Tibial nerve (tissue), 4 donors: ENCODE measurements around the gene PLEKHA7. TPM values are rescaled to one million over a fixed set of nuclear protein-coding genes. Genes with fewer than 3 reads are reported as not detected.
"Not testable (repeated sequence)": the region's sequence is repeated elsewhere in the genome, so short reads cannot be mapped to it uniquely, and the experiment has no call there.

Experiments
- DNase-seq, 2 donors: peaks; one replicate each; pipeline ENCODE4 v3.0.0-alpha.2; 2019; ENCODE audit warnings: low spot score in 2 of 2
- H3K27ac ChIP-seq, 4 donors: fragments of 200-600 bp; sonication (generic) in 3 of 4; one replicate each; pipeline ENCODE4 v1.5.1; 2017 to 2019; ENCODE audit warnings: mild to moderate bottlenecking in 1 of 4
- H3K27me3 ChIP-seq, 2 donors: fragments of 200-600 bp; sonication (generic) in 1 of 2; one replicate each; pipeline versions ENCODE4 v1.5.1 to v1.6.0; 2017 to 2019
- H3K36me3 ChIP-seq, 3 donors: fragments of 200-600 bp; sonication (generic); one replicate each; pipeline ENCODE4 v1.5.1; 2018 to 2019
- H3K4me1 ChIP-seq, 4 donors: fragments of 200-600 bp; sonication (generic) in 3 of 4; one replicate each; pipeline ENCODE4 v1.5.1; 2017 to 2019
- H3K4me3 ChIP-seq, 4 donors: fragments of 200-600 bp; sonication (generic) in 3 of 4; one replicate each; pipeline ENCODE4 v1.5.1; 2017 to 2019; ENCODE audit warnings: mild to moderate bottlenecking in 1 of 4, moderate library complexity in 1 of 4
- H3K9me3 ChIP-seq, 4 donors: fragments of 200-600 bp; sonication (generic) in 3 of 4; one replicate each; pipeline ENCODE4 v1.5.1; 2017 to 2019
- EP300 ChIP-seq, 2 donors: sonication (generic); formaldehyde crosslinking; IDR thresholded peaks; one replicate each; pipeline ENCODE4 v1.6.1; 2017; ENCODE audit warnings: antibody characterized with exemption in 2 of 2, mild to moderate bottlenecking in 1 of 2
- POLR2A ChIP-seq, 2 donors: fragments of 450-650 bp; IDR thresholded peaks; one replicate each; pipeline ENCODE4 v1.6.1; 2017; ENCODE audit warnings: antibody characterized with exemption in 2 of 2, mild to moderate bottlenecking in 2 of 2, moderate library complexity in 2 of 2
- WGBS, 2 donors: methylation state at CpG; one replicate each; pipeline ENCODE4 v1.1.5; 2018; 5-methylcytosine and 5-hydroxymethylcytosine counted together
- total RNA-seq, 4 donors: library from RNA; depleted of rRNA; stranded (reverse); fragments of >200 nt; gene quantifications; one replicate each; pipeline ENCODE4 v1.1.0, GENCODE V29; 2016
- TF ChIP-seq, protein P1 (sequence below), 5 experiments: fragments of 200-600 bp in 3 of 5; fragments of 450-650 bp in 2 of 5; sonication (generic) in 3 of 5; IDR thresholded peaks; one replicate each; pipeline ENCODE4 v1.5.1; 2016 to 2019; ENCODE audit warnings: antibody characterized with exemption in 5 of 5, mild to moderate bottlenecking in 3 of 5, moderate library complexity in 2 of 5

Gene PLEKHA7
- total RNA-seq, 4 donors from 2014 or later, result 41.6 to 56.7 (median 50.1) TPM

GRCh38 chr11:17036666-17037658 is 22.7 kb upstream of the PLEKHA7 start:
- Histone ChIP-seq H3K27me3 (no peaks in the 10 kb centered on the region), H3K36me3 (peaks cover 0 to 22% (median 0%) of the 10 kb centered on the region in 3 donors), H3K9me3 (peaks cover 0 to 4% (median 0%) of the 10 kb centered on the region in 4 donors), H3K4me3 (no peak overlapping the region), H3K27ac (no peak overlapping the region), H3K4me1 (no peaks in the 10 kb centered on the region)
- TF ChIP-seq, protein P1, sequence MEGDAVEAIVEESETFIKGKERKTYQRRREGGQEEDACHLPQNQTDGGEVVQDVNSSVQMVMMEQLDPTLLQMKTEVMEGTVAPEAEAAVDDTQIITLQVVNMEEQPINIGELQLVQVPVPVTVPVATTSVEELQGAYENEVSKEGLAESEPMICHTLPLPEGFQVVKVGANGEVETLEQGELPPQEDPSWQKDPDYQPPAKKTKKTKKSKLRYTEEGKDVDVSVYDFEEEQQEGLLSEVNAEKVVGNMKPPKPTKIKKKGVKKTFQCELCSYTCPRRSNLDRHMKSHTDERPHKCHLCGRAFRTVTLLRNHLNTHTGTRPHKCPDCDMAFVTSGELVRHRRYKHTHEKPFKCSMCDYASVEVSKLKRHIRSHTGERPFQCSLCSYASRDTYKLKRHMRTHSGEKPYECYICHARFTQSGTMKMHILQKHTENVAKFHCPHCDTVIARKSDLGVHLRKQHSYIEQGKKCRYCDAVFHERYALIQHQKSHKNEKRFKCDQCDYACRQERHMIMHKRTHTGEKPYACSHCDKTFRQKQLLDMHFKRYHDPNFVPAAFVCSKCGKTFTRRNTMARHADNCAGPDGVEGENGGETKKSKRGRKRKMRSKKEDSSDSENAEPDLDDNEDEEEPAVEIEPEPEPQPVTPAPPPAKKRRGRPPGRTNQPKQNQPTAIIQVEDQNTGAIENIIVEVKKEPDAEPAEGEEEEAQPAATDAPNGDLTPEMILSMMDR (IDR thresholded peaks at IDR 0.05), result no peak
- TF ChIP-seq POLR2A (IDR thresholded peaks at IDR 0.05) (no peak), EP300 (IDR thresholded peaks at IDR 0.05) (no peak)
- 84 to 87% methylated on average over 5 to 6 of the region's 6 CpGs for WGBS, 2 donors
- DNase-seq, result no peak

DNA sequence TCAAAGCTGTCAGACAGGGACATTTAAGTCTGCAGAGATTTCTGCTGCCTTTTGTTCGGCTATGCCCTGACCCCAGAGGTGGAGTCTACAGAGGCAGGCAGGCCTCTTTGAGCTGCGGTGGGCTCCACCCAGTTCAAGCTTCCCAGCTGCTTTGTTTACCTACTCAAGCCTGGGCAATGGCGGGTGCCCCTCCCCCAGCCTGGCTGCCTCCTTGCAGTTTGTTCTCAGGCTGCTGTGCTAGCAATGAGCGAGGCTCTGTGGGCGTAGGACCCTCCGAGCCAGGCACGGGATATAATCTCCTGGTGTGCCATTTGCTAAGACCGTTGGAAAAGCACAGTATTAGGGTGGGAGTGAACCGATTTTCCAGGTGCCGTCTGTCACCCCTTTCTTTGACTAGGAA is 19.8 kb upstream of the PLEKHA7 start:
- H3K9me3 ChIP-seq, H3K27me3 ChIP-seq, DNase-seq, H3K4me1 ChIP-seq, H3K27ac ChIP-seq, H3K4me3 ChIP-seq: not testable (repeated sequence)
- H3K36me3 ChIP-seq, result peaks cover 0 to 22% (median 0%) of the 10 kb centered on the region in 3 donors
- WGBS, 2 donors, result 89 to 100% methylated on average over 3 to 10 of the region's 10 CpGs

DNA sequence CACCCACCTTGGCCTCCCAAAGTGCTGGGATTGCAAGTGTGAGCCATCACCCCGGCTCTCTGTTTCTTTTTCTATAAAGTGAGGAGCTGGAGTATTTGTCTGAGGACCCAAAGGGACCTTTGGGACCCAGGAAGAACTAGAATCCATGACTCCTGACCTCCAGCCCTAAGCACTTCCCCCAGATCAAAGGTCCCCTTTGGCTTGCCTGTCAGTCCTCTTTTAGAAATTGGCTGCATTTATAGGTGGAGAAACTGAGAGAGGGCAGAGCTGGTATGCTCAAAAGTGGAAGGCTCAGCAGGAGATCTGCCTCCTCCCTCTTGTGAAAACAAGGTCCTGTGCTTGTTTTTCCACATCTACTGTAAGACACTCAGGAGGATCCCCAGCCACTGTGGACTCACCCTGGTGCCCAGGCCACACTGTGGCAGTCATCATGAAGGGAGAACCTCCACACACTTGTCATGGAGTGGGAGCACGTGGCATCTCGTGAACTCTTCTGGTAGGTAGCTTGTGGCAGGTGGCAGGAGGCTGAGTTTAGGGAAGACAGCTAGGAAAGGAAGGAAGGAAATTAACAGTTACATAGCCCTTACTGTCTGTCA is 12.4 kb upstream of the PLEKHA7 start:
- no peaks in the 10 kb centered on the region for H3K9me3 ChIP-seq
- no peak overlapping the region for H3K27ac ChIP-seq
- no peak overlapping the region for H3K4me3 ChIP-seq
- no peaks in the 10 kb centered on the region for H3K27me3 ChIP-seq
- WGBS, 2 donors, result 73 to 85% methylated on average over 3 of the region's 3 CpGs
- TF ChIP-seq EP300 (IDR thresholded peaks at IDR 0.05) (no peak), POLR2A (IDR thresholded peaks at IDR 0.05) (no peak)
- TF ChIP-seq, protein P1 (IDR thresholded peaks at IDR 0.05), result no peak
- H3K36me3 ChIP-seq, result peaks cover 0 to 35% (median 0%) of the 10 kb centered on the region in 3 donors
- DNase-seq, result no peak
- no peaks in the 10 kb centered on the region for H3K4me1 ChIP-seq

DNA sequence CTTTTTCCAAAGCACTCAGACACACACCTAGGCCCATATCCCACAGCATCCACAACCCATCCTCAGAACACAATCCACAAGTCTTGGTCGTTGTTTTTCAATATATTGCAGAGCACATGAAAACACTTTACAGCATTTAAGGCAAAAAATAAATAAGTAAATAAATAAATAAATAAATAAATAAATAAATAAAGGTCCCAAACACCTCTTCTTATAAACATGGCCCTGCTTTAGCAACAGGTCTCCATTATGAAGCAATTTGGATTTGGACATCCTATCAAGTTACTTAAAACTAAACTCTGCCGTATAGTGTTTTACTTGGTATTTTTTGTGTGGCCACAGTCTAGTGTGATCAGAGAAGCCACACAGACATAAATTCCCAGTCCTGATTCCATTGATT is 10.7 kb upstream of the PLEKHA7 start:
- no peaks in the 10 kb centered on the region for H3K9me3 ChIP-seq
- no peaks in the 10 kb centered on the region for H3K4me1 ChIP-seq
- TF ChIP-seq POLR2A (IDR thresholded peaks at IDR 0.05) (no peak), EP300 (IDR thresholded peaks at IDR 0.05) (no peak)
- TF ChIP-seq, protein P1 (IDR thresholded peaks at IDR 0.05), result no peak
- H3K4me3 ChIP-seq, result no peak overlapping the region
- H3K27me3 ChIP-seq, result no peaks in the 10 kb centered on the region
- H3K36me3 ChIP-seq, result peaks cover 0 to 45% (median 0%) of the 10 kb centered on the region in 3 donors
- H3K27ac ChIP-seq, result no peak overlapping the region
- 87 to 89% methylated on average over 2 of the region's 2 CpGs for WGBS, 2 donors
- no peak for DNase-seq

DNA sequence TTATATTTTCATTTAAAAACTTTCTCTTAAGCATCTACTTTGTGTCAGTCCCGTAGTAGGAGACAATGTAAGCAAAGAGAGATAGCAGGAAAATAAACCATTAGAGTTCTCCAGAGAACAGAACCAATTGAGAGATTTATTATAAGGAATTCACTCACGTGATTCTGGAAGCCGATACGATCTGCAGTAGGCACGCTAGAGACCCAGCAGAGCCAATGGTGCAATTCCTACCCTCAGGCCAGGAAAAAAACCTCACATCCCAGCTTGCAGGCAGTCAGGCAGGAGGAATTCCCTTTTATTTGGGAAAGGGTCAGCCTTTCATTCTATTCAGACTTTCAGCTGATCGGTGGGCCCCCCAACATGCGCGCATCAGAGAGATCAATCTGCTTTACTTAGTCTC is 7.3 kb upstream of the PLEKHA7 start:
- 71 to 74% methylated on average over 8 of the region's 8 CpGs for WGBS, 2 donors
- Histone ChIP-seq H3K27ac (no peak overlapping the region), H3K27me3 (no peaks in the 10 kb centered on the region), H3K4me1 (no peaks in the 10 kb centered on the region), H3K4me3 (no peak overlapping the region), H3K36me3 (peaks cover 0 to 38% (median 0%) of the 10 kb centered on the region in 3 donors), H3K9me3 (no peaks in the 10 kb centered on the region)
- DNase-seq, result no peak
- TF ChIP-seq, protein P1 (IDR thresholded peaks at IDR 0.05), result no peak
- TF ChIP-seq POLR2A (IDR thresholded peaks at IDR 0.05) (no peak), EP300 (IDR thresholded peaks at IDR 0.05) (no peak)
